PFSK-1 (cell line): Measurements from ENCODE around the gene LGALS8.

Experiments
- FOXP2 ChIP-seq: optimal IDR thresholded peaks from 2 replicates; pipeline ENCODE3; 2011; ENCODE audit warnings: borderline replicate concordance, control low read depth, inconsistent platforms; ENCODE audit not compliant: insufficient read depth; ENCODE audit errors: extremely low read length, extremely low read depth
- POLR2AphosphoS5 ChIP-seq: IDR thresholded peaks from 2 replicates; pipeline ENCODE4 v1.6.1; 2012; ENCODE audit warnings: low read depth, mild to moderate bottlenecking, control low read depth, low read length, moderate library complexity
- REST ChIP-seq, 2 experiments: IDR thresholded peaks; 2 replicates each; pipeline versions ENCODE4 v1.6.1 to v1.8.0; 2011 to 2012; ENCODE audit warnings: low read depth in 2 of 2, low read length in 2 of 2, control low read depth in 1 of 2, inconsistent platforms in 1 of 2, mild to moderate bottlenecking in 1 of 2, moderate library complexity in 1 of 2; ENCODE audit not compliant: insufficient read depth in 1 of 2
- SIN3A ChIP-seq: IDR thresholded peaks from 2 replicates; pipeline ENCODE4 v1.6.1; 2012; ENCODE audit warnings: mild to moderate bottlenecking, low read length, moderate library complexity, borderline replicate concordance; ENCODE audit not compliant: insufficient read depth
- TAF1 ChIP-seq: IDR thresholded peaks from 2 replicates; pipeline ENCODE4 v1.6.1; 2012; ENCODE audit warnings: low read length, control low read depth, borderline replicate concordance; ENCODE audit not compliant: insufficient read depth

The LGALS8 gene

GRCh38 chr1:236489710-236490377 is 33.9 kb upstream of the LGALS8 start:
- TF ChIP-seq FOXP2: no peak
- no peak for TF ChIP-seq POLR2AphosphoS5
- TF ChIP-seq SIN3A: no peak
- TF ChIP-seq TAF1: no peak
- TF ChIP-seq REST (IDR thresholded peaks at IDR 0.05; ENCODE audit: insufficient read depth in 1 of 2, low read depth in 2 of 2, low read length in 2 of 2): no peak

GRCh38 chr1:236491469-236492136 is 32.2 kb upstream of the LGALS8 start:
- TF ChIP-seq REST (IDR thresholded peaks at IDR 0.05; ENCODE audit: insufficient read depth in 1 of 2, low read depth in 2 of 2, low read length in 2 of 2): no peak
- no peak for TF ChIP-seq FOXP2
- TF ChIP-seq TAF1: no peak
- TF ChIP-seq POLR2AphosphoS5: no peak
- no peak for TF ChIP-seq SIN3A

DNA sequence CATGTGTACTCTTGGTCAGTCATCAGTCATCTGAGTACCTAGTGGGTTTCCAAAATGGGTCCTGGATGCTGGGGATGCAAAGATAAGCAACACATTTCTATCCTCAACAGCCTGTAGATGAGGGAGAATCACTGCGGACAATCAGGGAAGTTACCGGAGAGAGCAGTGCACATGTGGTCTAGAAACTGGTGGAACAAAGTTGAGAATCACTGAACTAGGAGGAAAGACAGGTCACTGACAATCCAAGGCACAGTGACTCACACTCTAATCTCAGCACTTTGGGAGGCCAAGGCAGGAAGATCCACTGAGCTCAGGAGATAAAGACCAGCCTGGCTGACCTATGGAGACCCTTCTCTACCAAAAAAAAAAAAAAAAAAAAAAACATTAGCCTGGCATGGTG is 31.4 kb upstream of the LGALS8 start:
- no peak for TF ChIP-seq FOXP2
- TF ChIP-seq POLR2AphosphoS5: no peak
- no peak for TF ChIP-seq REST (IDR thresholded peaks at IDR 0.05; ENCODE audit: insufficient read depth in 1 of 2, low read depth in 2 of 2, low read length in 2 of 2)
- no peak for TF ChIP-seq SIN3A
- TF ChIP-seq TAF1: no peak

GRCh38 chr1:236494082-236494481 is 29.7 kb upstream of the LGALS8 start:
- no peak for TF ChIP-seq REST (IDR thresholded peaks at IDR 0.05; ENCODE audit: insufficient read depth in 1 of 2, low read depth in 2 of 2, low read length in 2 of 2)
- TF ChIP-seq TAF1: no peak
- no peak for TF ChIP-seq SIN3A
- TF ChIP-seq FOXP2: no peak
- no peak for TF ChIP-seq POLR2AphosphoS5
